Omental fat pad (tissue), 4 donors: Measurements from ENCODE around the gene CFAP107. TPM values are rescaled to one million over a fixed set of nuclear protein-coding genes. Genes with fewer than 3 reads are reported as not detected.
"Not testable (repeated sequence)": the region's sequence is repeated elsewhere in the genome, so short reads cannot be mapped to it uniquely, and the experiment has no call there.

ENCODE experiments used
- ATAC-seq: fragments of 150-250 bp; one replicate; pipeline ENCODE4 v1.9.1; 2016; ENCODE audit warnings: mild to moderate bottlenecking, moderate library complexity; ENCODE audit not compliant: low FRiP score
- DNase-seq: peaks from one replicate; pipeline ENCODE4 v3.0.0-alpha.2; 2019; ENCODE audit warnings: low spot score
- total RNA-seq, 4 donors: library from RNA; depleted of rRNA; stranded (reverse); fragments of >200 nt; gene quantifications; one replicate each; pipeline ENCODE4 v1.1.0, GENCODE V29; 2016
- TF ChIP-seq, protein P1 (sequence below), 3 donors: fragments of 450-650 bp; IDR thresholded peaks; one replicate each; pipeline ENCODE4 v1.5.1; 2016 to 2017; ENCODE audit warnings: antibody characterized with exemption in 3 of 3, mild to moderate bottlenecking in 3 of 3, moderate library complexity in 2 of 3

Gene CFAP107
- total RNA-seq, 4 donors from 2014 or later = not detected

DNA sequence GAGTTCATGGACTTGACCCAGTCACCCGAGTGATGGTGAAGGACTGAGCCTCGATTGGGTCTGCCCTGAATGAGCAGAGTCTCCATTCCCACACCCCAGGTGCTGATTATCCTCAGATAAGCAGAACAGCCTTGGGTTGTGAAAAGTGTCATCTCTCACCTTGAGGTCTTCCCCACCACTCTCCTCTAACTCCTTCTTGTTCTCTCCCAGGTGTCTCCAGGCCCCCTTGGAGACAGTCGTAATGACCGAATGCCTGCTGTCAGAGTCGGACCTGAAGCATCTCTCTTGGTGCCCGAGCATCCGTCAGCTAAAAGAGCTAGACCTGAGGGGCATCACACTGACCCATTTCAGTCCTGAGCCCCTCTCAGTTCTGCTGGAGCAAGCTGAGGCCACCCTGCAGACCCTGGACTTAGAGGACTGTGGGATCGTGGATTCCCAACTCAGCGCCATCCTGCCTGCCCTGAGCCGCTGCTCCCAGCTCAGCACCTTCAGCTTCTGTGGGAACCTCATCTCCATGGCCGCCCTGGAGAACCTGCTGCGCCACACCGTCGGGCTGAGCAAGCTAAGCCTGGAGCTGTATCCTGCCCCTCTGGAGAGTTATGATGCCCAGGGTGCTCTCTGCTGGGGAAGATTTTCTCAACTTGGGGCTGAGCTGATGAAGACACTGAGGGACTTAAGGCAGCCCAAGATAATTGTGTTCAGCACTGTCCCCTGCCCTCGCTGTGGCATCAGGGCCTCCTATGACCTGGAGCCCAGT lies 31.0 kb downstream of the CFAP107 start:
- DNase-seq (no peak), ATAC-seq (no peak)
- TF ChIP-seq, protein P1, sequence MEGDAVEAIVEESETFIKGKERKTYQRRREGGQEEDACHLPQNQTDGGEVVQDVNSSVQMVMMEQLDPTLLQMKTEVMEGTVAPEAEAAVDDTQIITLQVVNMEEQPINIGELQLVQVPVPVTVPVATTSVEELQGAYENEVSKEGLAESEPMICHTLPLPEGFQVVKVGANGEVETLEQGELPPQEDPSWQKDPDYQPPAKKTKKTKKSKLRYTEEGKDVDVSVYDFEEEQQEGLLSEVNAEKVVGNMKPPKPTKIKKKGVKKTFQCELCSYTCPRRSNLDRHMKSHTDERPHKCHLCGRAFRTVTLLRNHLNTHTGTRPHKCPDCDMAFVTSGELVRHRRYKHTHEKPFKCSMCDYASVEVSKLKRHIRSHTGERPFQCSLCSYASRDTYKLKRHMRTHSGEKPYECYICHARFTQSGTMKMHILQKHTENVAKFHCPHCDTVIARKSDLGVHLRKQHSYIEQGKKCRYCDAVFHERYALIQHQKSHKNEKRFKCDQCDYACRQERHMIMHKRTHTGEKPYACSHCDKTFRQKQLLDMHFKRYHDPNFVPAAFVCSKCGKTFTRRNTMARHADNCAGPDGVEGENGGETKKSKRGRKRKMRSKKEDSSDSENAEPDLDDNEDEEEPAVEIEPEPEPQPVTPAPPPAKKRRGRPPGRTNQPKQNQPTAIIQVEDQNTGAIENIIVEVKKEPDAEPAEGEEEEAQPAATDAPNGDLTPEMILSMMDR (IDR thresholded peaks at IDR 0.05) = no peak

- ATAC-seq (no peak), DNase-seq (no peak)
- TF ChIP-seq, protein P1 (IDR thresholded peaks at IDR 0.05) = no peak
These were observed 32.1 kb downstream of the CFAP107 start for GRCh38 chr1:12778061-12778460.

GRCh38 chr1:12778907-12779306 lies 32.9 kb downstream of the CFAP107 start:
- TF ChIP-seq, protein P1 (IDR thresholded peaks at IDR 0.05) = no peak
- DNase-seq (no peak), ATAC-seq (no peak)

GRCh38 chr1:12781488-12781887 lies 35.5 kb downstream of the CFAP107 start:
- not testable (repeated sequence) for ATAC-seq, DNase-seq

GRCh38 chr1:12783783-12784182 lies 37.8 kb downstream of the CFAP107 start:
- not testable (repeated sequence) for DNase-seq, ATAC-seq

DNA sequence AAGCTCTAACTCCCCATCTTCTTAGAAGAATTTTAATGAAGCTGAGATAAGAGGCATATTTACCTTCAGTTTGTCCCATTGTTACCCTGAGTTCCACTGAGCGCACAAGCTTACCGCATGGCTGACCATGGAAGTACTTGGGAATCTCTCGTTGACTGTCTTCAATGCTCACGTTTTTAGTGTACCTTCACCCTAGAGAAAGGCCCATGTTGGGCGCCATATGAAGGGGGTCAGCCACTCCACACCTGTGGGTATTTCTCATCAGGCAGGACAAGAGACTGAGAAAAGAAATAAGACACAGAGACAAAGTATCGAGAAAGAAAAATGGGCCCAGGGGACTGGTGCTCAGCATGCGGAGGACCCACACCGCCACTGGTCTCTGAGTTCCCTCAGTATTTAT lies 38.7 kb downstream of the CFAP107 start:
- not testable (repeated sequence) for DNase-seq, ATAC-seq

DNA sequence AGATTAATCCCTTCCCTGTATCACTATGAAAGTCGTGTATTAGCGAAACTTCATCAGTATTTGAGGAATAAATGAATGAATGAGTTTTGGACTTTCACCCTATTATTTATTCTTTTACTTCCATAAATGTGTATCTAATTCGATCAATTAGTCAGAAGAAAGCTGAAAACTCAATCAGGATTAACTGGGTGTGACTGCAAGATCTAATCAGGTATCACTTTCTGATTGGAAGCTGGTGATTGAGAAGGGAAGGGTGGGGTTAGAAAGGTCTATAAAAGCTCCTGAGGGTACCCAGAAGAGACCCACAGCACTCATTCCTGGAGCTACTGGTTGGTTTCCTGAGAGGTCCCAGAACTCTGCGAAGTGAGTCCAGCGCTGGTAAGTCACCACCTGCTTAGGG lies 45.1 kb downstream of the CFAP107 start, which contains the start of gene PRAMEF1:
Gene PRAMEF1 (plus strand): TSS at position 301 of the 400 bp plus-strand sequence. CDS start 1,831 bp downstream, outside the sequence.
- not testable (repeated sequence) for ATAC-seq, DNase-seq

DNA sequence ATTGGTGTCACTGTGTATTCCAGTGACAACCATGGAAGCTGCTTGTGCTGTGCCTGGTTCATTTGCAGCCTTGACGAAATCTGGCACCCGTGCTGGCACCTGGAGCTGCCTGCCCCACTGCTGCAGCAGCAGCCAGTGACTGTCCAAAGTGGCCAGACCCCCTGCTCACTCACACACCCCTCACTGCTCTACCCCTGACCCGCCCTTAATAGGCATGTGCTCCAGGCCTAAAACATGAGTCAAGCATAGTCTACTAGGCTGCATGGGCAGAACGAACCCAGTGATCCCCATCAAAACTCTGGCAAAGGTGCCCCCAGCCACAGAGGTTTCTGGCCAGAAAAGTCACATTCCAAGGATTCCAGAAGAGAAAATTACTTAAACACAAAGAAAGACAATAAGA lies 52.9 kb downstream of the CFAP107 start:
- ATAC-seq (no peak), DNase-seq (no peak)
- TF ChIP-seq, protein P1 (IDR thresholded peaks at IDR 0.05) = no peak

DNA sequence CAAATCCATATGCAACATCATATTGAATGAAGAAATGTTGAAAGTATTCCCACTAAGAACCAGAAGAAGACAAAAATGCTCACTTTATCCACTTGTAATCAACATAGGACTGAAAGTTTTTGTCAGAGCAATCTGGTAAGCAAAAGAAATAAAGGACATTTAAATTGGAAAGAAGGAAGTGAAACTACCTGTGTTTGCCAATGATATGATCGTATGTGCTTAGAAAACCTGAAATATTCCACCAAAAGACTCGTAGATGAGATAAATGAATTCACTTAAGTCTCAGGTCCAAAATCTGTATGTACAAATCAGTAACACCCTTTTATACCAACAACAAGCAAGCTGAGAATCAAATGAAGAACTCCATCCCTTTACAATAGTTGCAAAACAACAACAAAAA lies 53.7 kb downstream of the CFAP107 start:
- DNase-seq (no peak), ATAC-seq (no peak)
- TF ChIP-seq, protein P1 (IDR thresholded peaks at IDR 0.05) = no peak
